Right forelimb (tissue), 1 donor: Measurements from ENCODE around the gene NUDT1.

Source experiments
- DNase-seq: peaks from one replicate; pipeline ENCODE4 v3.0.0-alpha.2; 2018

NUDT1 gene

DNA sequence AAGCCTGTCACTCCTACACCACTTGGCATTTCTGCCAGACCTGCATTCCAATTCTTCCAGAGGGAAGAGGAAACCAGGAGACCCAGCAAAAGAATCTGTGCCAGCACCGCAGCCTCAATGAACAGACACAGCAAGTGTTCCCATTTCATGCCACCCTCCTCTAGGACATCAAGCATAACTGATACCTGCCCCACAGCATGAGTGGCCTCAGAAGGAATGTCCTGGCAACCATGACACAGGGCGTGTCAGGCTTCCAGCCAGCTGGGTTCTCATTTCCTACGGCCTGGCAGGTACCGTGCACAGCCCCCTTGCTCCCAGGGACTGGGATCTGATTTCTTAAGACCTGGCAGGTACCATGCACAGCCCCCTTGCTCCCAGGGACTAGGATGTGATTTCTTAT lies 17.1 kb upstream of the NUDT1 start:
- DNase-seq, result no peak

DNA sequence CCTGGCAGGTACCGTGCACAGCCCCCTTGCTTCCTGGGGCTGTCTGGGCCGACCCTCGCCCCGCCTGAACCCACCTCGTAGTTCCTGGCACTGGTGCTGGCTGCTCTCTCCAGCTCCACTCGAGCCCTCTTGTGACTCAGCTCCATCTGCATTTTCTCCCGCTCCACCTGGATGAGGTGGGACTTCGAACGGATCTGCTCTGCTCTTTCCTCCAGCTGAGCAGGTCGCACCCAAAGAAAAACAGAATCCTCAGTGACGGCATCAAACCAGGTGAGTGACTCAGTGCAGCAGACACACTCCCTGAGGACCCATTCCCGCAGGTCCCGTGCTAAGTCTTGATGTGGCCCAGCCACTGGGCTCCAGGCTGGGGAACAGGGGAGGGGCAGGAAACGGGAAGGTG lies 16.7 kb upstream of the NUDT1 start:
- DNase-seq, result no peak

DNA sequence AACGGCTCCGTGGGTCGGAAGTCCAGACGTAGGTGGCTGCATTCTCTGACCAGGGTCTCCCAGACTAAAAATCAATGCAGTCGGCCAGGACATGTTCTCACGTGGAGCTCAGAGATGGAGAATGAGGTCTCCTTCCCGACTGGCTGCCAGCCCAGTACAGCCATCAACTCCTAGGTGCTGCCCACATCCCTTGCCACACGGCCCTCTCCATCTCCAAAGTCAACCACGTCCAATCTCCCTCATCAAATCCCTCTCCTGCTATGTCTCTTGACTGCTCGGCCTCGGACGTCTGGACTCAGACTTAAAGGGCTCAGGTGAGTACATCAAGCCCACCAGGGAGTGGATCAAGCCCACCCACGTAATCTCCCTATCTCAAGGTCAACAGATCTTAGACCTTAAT lies 16.2 kb upstream of the NUDT1 start:
- no peak for DNase-seq

DNA sequence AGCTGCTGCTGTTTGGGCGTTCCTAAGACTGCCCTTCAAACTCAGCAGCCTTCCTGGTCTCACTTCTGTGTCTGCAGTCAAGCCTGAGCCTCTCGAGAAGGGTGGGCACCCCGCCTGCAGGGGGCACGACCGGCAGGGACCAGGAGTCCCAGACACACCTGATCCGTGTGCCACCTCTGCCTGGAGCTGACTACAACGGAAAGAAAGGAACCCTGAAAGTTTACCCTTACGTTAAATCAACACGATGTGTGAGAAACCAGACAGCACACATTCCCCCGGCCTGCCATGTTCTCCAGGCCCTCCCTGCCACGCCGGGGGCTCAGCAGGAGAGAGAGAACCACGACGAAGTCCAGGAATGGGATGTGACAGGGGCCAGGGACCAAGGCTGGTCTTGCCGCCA lies 14.3 kb upstream of the NUDT1 start:
- DNase-seq, result no peak

GRCh38 chr7:2228921-2229320 lies 13.1 kb upstream of the NUDT1 start:
- no peak for DNase-seq

DNA sequence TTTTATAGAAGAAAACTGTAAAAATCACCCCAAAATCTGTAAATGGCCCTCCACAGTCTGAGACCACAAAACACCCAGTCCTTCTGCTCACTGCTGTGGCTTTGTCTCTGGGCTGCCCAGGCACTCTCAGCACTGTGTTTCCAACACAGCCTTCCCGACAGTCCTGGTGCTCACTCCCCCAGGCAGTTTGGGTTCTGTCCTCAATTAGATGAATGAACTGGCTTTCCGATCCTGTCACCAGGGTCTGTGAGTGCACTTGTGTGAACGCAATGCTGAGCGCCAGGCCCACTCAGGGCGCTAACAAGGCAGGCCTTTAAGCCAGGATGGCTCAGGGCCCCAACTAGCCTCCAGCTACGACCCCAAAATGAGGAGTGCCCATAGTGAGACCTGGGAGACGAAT lies 12.6 kb upstream of the NUDT1 start:
- DNase-seq, result no peak

DNA sequence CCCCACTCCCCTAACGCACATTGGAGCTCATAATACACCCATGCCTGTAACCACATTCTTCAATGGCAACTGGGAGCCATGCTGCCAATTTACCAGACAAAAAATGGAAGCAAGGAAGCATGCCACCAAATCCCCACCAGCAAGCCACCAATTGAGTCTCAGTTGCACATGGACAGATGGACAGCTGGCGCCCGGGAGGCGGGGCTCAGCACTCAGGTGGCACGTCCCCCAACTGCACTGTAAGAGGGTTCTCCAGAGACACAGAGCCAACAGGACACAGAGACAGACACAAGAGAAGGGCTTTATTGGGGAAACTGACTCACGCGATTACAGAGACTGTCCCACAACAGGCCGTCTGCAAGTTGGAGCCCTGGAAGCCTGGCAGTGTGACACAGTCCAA lies 11.8 kb upstream of the NUDT1 start:
- DNase-seq, result no peak

DNA sequence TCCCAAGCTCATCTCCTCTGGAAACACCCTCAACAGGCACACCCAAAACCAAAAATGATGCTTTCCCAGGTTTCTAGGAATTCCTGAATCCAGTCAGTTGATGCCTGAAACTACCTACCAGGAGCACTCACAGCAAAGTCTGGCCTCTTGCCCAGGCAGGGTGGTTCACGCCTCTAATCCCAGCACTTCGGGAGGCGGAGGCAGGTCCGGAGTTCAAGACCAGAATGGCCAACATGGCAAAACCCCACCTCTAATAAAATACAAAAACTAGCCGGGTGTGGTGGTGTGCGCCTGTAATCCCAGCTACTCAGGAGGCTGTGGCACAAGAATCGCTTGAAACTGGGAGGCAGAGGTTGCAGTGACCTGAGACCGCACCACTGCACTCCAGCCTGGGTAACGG lies 11.1 kb upstream of the NUDT1 start:
- no peak for DNase-seq

DNA sequence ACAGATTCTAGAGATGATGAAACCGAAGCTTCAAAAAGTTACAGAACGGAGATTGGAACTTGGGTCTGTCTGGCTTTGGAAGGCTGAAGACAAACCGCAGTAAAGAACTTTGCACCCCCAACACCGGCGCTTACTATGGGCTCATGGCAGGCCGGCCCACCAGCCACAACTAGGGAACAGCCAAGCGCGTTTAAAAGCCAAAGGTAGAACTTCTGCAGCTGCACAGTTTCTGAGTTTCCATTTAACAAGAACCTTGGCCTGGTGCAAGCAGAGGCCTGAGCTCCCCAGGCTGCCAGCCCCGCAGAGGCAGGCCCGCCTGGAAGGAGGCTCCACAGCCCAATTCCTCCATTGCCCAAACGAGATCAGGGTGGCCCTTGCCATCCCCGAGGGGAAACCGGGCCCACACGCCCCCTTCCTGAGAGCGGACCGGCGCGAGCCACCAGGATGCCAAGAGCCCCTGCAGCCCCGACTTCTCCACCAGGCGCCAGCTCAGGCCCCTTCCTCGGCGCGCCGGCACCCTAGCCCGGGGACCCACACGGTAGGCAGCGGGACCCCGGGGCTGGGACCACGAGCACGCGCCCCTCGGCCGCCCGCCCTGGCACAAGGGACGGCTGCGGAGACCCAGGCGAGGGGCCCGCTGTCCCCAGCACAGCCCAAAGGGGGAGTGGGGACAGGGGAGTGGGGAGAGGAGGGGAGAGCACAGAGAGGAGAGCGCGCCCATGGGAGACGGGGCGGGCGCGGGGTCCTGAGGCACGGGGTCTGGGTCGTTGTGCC lies 9.8 kb upstream of the NUDT1 start:
- DNase-seq, result no peak

DNA sequence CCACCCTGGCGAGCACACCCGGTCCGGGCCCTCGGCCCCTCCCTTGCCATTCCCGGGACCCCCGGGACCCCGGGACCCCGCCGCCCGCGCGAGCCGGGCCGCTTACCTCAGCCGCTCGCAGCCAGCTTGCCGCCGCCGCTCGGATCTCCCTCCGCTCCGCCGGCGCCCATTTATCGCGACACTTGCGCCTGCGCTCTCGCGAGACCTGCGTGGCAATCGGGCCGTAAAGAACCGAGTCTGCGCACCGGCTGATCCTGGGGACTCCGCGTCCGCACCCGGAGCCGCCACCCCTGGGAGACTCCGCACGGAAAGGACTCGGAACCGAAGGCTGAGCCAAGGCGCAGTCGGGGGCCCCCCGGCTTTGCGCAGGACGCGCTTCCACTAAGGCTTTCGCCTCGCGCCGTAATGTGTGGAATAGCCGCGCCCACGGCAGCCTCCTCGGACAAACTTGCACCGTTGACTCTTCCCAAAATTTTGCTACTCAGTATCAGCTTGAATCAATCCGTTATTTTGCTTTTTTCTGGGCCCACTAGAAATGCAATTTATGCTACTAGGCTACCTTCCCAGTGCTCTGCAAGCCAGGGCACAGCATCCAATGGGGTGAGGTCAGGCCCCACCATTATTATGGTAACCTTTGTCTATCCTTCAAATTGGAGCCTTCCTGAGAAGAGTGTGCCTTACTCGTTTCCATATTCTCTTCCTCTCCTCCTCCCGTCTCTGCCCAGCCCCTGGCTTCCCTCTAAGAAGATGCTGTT lies 9.1 kb upstream of the NUDT1 start, which contains the start of gene MAD1L1:
Gene MAD1L1 (minus strand): TSS at position 180 of the 755 bp plus-strand sequence. CDS start 2,812 bp downstream, outside the sequence.
- DNase-seq, result peak; percentile 94

DNA sequence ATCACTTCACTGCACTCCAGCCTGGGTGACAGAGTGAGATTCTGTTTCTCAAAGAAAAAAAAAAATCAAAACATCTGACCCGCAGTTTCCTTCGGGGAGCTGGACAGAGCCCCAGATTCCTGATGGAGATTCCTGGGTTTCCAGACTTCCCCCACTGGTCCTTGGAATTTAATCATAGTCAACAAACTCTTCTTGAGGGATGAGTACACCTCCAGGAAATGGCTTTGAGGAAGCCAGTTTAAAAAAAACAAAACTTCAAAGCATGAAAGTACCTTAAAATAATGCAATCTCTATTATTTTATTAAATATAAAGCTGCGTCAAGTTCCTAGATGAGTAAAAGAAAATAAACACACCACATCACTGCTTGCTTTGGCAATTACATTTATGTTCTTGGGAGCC lies 8.1 kb upstream of the NUDT1 start:
- DNase-seq, result no peak

GRCh38 chr7:2237109-2237602 lies 4.9 kb upstream of the NUDT1 start:
- no peak for DNase-seq

DNA sequence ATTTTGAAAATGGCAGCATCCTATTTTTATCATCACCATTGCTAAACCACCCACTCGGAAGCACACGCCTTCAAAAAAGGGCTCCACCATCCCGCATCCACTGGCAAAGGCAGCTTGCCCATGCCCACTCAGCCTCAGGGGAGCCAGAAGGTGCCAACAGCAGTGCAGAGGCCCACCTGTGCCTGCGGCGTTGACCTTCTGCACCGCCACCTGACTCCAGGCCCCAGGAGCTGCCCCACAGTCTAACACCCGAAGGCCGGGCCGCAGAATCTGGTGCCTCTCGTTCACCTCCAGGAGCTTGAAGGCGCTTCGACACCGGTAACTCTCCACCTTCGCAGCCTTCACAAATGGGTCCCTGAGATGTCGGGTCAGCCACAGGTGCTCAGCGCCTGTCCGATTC lies 2.8 kb upstream of the NUDT1 start:
- DNase-seq, result no peak

DNA sequence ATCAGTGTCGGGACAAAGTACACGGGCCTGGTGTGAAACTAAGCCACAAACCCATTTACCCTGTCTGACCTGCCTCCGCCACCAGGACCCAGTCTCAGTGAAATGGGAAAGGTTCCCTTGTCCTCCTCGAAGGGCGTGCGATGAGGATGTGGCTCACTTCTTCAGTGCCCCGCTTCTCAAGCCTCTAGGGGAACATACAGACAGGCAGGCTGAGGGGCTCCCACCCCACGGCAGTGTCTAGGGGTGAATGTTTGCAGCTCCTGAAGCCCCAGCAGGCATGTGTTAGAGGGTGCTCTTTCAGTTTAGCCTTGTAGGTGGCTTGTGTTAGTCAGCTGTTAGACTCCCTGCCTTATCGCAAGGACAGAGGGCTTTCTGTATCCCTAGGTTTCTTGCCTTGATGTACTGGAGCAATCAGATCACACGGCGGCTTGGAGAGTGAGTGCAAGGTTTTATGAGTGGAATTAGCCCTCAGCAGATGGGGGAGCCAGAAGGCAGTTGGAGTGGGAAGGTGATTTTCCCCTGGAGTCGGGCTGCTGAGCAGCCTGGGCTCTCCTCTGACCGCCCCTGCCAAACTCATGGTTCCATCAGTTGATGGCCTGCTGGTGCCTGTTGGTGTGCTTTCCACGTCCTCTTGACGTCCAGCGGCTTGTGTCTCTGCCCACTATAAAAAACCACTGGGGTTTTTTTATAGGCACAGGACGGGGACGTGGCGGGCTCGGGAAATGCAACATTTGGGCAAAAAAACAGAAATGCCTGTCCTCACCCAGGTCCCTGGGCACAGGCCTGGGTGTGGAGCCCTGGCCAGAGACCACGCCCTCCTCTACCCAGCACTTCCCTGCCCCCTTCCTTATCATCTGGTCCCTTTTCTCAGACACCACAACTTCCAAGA lies 759 bp downstream of the NUDT1 start:
- no peak for DNase-seq

DNA sequence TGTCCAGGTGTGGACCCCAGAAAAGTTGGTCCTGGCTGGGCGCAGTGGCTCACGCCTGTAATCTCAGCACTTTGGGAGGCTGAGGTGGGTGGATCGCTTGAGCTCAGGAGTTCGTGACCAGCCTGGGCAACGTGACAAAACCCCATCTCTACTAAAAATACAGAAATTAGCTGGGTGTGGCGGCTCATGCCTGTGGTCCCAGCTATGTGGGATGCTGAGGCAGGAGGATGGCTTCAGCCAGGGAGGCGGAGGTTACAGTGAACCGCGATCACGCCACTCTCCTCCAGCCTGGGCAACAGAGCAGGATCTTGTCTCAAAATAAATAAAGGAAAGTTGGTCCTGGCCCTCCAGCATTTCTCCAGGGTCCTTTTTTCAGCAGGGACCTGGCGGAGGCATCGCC lies 1.4 kb downstream of the NUDT1 start:
- no peak for DNase-seq

DNA sequence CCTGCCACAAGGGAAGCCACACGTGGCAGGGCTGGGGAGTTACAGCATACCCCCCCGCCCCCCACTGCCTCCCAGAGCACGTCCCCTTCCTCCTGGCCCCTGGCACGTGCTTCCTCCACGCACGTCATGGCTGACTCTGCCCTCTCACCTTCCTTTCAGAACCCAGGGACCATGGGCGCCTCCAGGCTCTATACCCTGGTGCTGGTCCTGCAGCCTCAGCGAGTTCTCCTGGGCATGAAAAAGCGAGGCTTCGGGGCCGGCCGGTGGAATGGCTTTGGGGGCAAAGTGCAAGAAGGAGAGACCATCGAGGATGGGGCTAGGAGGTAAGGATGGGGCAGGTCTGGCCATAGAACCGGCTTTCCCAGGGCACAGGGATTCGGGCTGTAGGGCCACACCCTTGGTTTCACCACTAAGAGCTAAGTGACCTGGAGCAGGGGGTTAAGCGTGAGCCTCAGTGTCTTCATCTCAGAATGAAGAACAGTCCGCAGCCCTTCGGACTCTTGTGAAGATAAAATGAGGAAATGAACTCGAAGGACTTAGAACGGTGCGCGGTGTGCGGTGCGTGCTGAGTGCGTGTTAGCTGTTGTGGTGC lies 2.5 kb downstream of the NUDT1 start:
- no peak for DNase-seq

DNA sequence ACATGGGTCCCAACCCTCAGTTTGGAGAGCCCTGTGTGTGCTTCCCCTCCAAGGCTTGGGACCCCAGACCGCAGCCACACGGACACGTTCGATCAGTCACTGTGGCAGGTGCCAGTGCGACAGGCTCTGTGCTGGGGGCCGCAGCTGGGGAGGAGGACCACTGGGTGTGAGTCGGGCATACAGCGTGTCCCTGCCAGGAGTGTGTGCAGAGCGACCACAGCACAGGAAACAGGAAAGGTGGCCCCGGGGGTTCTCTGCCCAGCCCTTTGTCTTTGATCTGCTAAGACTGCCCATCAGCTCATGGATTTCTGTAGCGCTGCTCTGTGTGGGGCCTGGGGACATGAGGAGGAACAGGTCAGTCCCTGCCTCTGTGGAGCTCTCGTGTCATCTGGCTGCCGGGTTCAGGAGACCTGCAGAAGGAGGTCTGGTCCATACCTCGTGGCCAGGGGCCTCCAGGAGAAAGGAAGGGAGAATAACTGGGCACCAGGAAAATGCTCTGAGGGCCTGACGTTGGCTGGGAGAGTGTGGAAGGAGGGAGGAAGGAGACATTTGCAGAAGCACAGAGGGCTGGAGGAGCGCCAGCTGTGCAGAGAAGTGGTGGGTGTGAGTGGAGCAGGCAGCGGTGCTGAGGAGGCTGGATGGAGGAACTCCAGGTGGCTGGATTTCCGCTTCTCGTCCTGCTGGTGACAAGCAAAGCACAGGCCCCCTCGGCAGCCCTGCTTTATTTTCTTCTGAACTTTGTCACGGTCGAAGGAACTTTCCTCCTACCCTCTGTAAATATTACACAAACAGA lies 4.1 kb downstream of the NUDT1 start:
- DNase-seq, result peak; percentile 68

GRCh38 chr7:2247141-2247995 lies 5.3 kb downstream of the NUDT1 start:
- DNase-seq, result no peak

- peak; percentile 86 for DNase-seq
These were observed 7.1 kb downstream of the NUDT1 start for GRCh38 chr7:2248984-2249694.

GRCh38 chr7:2249744-2250323 lies 7.8 kb downstream of the NUDT1 start:
- DNase-seq, result no peak
